ENCODE measurements around the gene GPR17.

Gene GPR17

DNA sequence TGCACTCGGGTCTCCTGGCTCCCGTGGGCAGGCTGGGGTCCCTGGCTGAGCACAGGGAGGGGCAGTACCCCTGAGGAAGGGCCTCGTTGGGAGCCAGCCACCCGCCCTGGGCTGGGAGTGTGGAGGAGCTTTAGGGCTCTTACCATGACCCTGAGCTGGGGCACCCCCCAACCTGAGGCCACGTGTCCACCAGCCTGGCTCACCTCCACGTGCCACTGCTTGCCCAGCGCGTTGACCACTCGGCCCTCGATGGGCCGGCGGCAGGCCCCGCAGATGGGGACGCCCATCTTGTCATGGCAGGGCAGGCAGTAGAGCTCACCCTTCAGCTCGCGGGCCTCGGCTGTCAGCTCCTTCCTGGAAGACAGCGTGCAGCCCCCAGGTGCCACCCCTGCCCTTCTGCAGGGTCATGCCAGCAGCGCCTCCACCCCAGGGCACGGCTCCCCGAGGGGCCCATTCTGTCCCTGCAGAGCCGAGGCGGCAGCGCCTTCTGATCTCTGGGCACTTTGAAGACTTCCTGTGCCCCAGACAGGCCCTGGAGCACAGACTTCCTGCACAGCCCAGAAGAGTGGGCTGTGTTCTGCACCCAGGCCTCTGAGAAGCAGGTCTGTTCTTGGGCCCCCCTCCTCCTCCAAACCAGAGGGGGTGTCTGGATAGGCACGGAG lies 4.0 kb upstream of the GPR17 start:
- ATAC-seq, result no peak
- TF ChIP-seq ZC3H10 (CRISPR knock-in tag; IDR thresholded peaks at IDR 0.05) (no peak), BACH2 (CRISPR knock-in tag; IDR thresholded peaks at IDR 0.05; ENCODE audit: borderline replicate concordance) (no peak), ZFP30 (CRISPR knock-in tag; IDR thresholded peaks at IDR 0.05) (no peak), ARNTL (CRISPR knock-in tag; IDR thresholded peaks at IDR 0.05; ENCODE audit: borderline replicate concordance, low read depth) (no peak), ESRRG (CRISPR knock-in tag; IDR thresholded peaks at IDR 0.05) (no peak), ISL1 (CRISPR knock-in tag; IDR thresholded peaks at IDR 0.05) (no peak), OSR1 (CRISPR knock-in tag; IDR thresholded peaks at IDR 0.05) (no peak), GLIS3 (CRISPR knock-in tag; IDR thresholded peaks at IDR 0.05) (no peak)
- TF ChIP-seq, protein P1, sequence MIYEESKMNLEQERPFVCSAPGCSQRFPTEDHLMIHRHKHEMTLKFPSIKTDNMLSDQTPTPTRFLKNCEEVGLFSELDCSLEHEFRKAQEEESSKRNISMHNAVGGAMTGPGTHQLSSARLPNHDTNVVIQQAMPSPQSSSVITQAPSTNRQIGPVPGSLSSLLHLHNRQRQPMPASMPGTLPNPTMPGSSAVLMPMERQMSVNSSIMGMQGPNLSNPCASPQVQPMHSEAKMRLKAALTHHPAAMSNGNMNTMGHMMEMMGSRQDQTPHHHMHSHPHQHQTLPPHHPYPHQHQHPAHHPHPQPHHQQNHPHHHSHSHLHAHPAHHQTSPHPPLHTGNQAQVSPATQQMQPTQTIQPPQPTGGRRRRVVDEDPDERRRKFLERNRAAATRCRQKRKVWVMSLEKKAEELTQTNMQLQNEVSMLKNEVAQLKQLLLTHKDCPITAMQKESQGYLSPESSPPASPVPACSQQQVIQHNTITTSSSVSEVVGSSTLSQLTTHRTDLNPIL (CRISPR knock-in tag; IDR thresholded peaks at IDR 0.05; ENCODE audit: low read depth), result no peak
- TF ChIP-seq, protein P2, sequence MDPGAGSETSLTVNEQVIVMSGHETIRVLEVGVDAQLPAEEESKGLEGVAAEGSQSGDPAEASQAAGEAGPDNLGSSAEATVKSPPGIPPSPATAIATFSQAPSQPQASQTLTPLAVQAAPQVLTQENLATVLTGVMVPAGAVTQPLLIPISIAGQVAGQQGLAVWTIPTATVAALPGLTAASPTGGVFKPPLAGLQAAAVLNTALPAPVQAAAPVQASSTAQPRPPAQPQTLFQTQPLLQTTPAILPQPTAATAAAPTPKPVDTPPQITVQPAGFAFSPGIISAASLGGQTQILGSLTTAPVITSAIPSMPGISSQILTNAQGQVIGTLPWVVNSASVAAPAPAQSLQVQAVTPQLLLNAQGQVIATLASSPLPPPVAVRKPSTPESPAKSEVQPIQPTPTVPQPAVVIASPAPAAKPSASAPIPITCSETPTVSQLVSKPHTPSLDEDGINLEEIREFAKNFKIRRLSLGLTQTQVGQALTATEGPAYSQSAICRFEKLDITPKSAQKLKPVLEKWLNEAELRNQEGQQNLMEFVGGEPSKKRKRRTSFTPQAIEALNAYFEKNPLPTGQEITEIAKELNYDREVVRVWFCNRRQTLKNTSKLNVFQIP (CRISPR knock-in tag; IDR thresholded peaks at IDR 0.05; ENCODE audit: borderline replicate concordance, low read depth), result no peak
- TF ChIP-seq, protein P3, sequence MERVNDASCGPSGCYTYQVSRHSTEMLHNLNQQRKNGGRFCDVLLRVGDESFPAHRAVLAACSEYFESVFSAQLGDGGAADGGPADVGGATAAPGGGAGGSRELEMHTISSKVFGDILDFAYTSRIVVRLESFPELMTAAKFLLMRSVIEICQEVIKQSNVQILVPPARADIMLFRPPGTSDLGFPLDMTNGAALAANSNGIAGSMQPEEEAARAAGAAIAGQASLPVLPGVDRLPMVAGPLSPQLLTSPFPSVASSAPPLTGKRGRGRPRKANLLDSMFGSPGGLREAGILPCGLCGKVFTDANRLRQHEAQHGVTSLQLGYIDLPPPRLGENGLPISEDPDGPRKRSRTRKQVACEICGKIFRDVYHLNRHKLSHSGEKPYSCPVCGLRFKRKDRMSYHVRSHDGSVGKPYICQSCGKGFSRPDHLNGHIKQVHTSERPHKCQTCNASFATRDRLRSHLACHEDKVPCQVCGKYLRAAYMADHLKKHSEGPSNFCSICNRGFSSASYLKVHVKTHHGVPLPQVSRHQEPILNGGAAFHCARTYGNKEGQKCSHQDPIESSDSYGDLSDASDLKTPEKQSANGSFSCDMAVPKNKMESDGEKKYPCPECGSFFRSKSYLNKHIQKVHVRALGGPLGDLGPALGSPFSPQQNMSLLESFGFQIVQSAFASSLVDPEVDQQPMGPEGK (CRISPR knock-in tag; IDR thresholded peaks at IDR 0.05; ENCODE audit: borderline replicate concordance), result no peak

DNA sequence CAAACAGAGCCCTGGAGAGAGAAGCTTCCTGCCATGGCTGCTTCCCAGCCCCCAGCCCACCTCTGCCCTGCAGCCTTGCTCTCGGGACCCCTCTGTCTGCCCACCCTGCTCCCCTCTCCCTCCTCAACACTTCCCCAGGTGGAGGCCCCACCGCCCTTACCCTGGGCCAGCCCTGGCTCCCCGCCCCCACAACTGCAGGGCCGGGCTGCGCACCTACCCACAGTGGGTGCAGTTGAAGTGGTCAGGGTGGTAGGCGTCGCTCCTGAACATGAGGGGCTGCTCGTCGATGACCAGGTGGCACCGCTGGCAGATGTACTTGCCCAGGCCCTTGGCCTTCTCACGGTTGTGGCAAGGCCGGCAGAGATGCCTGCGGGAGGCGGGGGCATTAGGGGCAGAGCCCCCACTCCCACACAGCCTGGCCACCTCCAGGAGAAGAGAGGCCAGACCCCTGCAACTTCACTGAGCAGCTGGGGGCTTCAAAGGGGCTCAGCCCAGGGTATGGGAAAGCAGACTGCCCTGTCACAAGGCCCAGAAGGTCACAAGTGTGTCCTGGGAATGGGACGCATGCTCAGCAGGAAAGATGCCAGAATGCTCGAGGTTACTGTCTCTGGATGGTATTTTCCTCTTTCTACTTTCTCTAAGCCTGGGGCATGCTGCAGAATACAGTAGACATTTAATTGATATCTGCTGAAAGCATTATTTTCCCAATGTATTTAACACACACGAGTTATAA lies 3.1 kb upstream of the GPR17 start:
- no peak for ATAC-seq
- no peak for TF ChIP-seq CSDC2 (CRISPR knock-in tag; IDR thresholded peaks at IDR 0.05)
- TF ChIP-seq ZNF70 (CRISPR knock-in tag; IDR thresholded peaks at IDR 0.05), result no peak
- TF ChIP-seq, protein P1 (CRISPR knock-in tag; IDR thresholded peaks at IDR 0.05; ENCODE audit: low read depth), result no peak
- TF ChIP-seq TOX (CRISPR knock-in tag; IDR thresholded peaks at IDR 0.05; ENCODE audit: borderline replicate concordance), result no peak
- no peak for TF ChIP-seq ZC3H10 (CRISPR knock-in tag; IDR thresholded peaks at IDR 0.05)
- TF ChIP-seq, protein P4, sequence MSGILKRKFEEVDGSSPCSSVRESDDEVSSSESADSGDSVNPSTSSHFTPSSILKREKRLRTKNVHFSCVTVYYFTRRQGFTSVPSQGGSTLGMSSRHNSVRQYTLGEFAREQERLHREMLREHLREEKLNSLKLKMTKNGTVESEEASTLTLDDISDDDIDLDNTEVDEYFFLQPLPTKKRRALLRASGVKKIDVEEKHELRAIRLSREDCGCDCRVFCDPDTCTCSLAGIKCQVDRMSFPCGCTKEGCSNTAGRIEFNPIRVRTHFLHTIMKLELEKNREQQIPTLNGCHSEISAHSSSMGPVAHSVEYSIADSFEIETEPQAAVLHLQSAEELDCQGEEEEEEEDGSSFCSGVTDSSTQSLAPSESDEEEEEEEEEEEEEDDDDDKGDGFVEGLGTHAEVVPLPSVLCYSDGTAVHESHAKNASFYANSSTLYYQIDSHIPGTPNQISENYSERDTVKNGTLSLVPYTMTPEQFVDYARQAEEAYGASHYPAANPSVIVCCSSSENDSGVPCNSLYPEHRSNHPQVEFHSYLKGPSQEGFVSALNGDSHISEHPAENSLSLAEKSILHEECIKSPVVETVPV (CRISPR knock-in tag; IDR thresholded peaks at IDR 0.05), result no peak
- TF ChIP-seq, protein P3 (CRISPR knock-in tag; IDR thresholded peaks at IDR 0.05; ENCODE audit: borderline replicate concordance), result no peak
- no peak for TF ChIP-seq ZFP3 (CRISPR knock-in tag; IDR thresholded peaks at IDR 0.05)
- TF ChIP-seq PPARA (CRISPR knock-in tag; IDR thresholded peaks at IDR 0.05; ENCODE audit: borderline replicate concordance), result no peak
- no peak for TF ChIP-seq ZFP30 (CRISPR knock-in tag; IDR thresholded peaks at IDR 0.05)
- no peak for TF ChIP-seq ZNF8 (CRISPR knock-in tag; IDR thresholded peaks at IDR 0.05)
- no peak for TF ChIP-seq BACH2 (CRISPR knock-in tag; IDR thresholded peaks at IDR 0.05; ENCODE audit: borderline replicate concordance)

Measured in SK-N-SH treated with all-trans-retinoic acid at 6 μM for 48 hours (cell line).